ENCODE data around the gene SFPQ.
"Not testable (repeated sequence)": the region's sequence is repeated elsewhere in the genome, so short reads cannot be mapped to it uniquely, and the experiment has no call there.

Gene SFPQ

GRCh38 chr1:35192853-35193664, at the start of gene SFPQ:
Gene SFPQ, minus strand, starts transcription at chr1:35193145. Its CDS starts 96 bp downstream, at chr1:35193049.
- DNase-seq, result peak; percentile 92

GRCh38 chr1:35236772-35237171, 43.8 kb upstream of the SFPQ start:
- not testable (repeated sequence) for DNase-seq

- DNase-seq, result no peak
These were observed 38.3 kb upstream of the SFPQ start for GRCh38 chr1:35231287-35231686.

GRCh38 chr1:35229587-35230360, 36.8 kb upstream of the SFPQ start:
- no peak for DNase-seq

- no peak for DNase-seq
These were observed 33.6 kb upstream of the SFPQ start for GRCh38 chr1:35226546-35226945.

- no peak for DNase-seq
These were observed 30.2 kb upstream of the SFPQ start for GRCh38 chr1:35223084-35223630.

- no peak for DNase-seq
These were observed 29.6 kb upstream of the SFPQ start for GRCh38 chr1:35222322-35223083.

GRCh38 chr1:35220976-35221375, 28.0 kb upstream of the SFPQ start:
- no peak for DNase-seq

GRCh38 chr1:35215346-35215745, 22.4 kb upstream of the SFPQ start:
- DNase-seq, result no peak

- DNase-seq, result no peak
These were observed 18.1 kb upstream of the SFPQ start for GRCh38 chr1:35211120-35211414.

GRCh38 chr1:35210321-35211119, 17.6 kb upstream of the SFPQ start:
- no peak for DNase-seq

GRCh38 chr1:35203295-35203694, 10.3 kb upstream of the SFPQ start:
- no peak for DNase-seq

- DNase-seq, result peak; percentile 54
These were observed 9.2 kb upstream of the SFPQ start for GRCh38 chr1:35202048-35202719.

GRCh38 chr1:35201631-35202030, 8.7 kb upstream of the SFPQ start:
- no peak for DNase-seq

- peak; percentile 94 for DNase-seq
These were observed 691 bp downstream of the SFPQ start for GRCh38 chr1:35192056-35192852.

- no peak for DNase-seq
These were observed 1.4 kb downstream of the SFPQ start for GRCh38 chr1:35191429-35192055.

- no peak for DNase-seq
These were observed 2.2 kb downstream of the SFPQ start for GRCh38 chr1:35190784-35191183.

- DNase-seq, result no peak
These were observed 4.2 kb downstream of the SFPQ start for GRCh38 chr1:35188578-35189392.

GRCh38 chr1:35187816-35188342, 5.1 kb downstream of the SFPQ start:
- DNase-seq, result no peak
